ENCODE measurements around the gene PRKN.

PRKN gene

DNA sequence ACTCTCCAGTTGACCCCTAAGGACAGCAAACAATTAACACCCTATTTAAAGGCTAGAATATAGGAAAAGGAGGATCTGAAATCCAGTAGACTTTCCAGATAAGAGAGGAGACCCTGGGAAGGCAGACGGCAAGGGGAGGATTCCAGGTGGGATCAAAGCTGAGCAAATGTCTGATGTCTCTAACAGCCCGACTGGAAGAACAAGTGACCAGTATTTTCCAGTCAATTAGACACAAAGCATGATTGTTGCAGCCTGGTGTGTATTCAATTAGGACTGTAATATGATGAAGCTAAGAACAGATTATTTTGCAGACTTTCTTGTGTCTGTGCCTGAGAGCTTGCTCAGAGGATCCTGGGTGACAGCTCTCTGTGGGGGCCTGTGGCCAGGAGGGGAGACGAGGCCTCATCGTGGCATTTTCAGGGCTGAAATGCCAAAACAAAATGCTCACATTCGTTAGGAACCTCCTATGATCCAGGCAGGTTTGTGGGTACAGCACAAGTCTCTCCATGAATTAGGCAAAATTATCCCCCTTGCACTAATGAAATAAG is 981.9 kb downstream of the PRKN start:
- no peak for DNase-seq

DNA sequence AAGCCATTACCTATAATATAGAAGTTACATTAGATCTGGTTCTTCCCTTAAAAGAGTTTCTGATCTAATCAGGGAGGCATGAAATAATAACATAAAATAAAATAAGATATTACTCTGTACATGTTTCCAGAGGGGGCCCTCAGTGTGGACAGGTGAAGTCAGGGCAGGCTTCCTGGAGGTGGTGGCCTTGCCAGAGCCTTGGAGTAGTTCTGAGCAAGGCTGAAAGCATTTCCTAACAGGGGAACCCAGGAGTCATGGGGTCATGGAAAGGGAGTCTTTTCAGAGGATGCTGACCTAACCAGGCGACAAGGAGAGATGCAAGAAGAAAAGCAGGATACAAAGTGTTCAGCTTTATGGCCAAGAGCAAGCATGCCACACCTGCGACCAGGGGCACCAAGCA is 982.4 kb downstream of the PRKN start:
- no peak for DNase-seq

DNA sequence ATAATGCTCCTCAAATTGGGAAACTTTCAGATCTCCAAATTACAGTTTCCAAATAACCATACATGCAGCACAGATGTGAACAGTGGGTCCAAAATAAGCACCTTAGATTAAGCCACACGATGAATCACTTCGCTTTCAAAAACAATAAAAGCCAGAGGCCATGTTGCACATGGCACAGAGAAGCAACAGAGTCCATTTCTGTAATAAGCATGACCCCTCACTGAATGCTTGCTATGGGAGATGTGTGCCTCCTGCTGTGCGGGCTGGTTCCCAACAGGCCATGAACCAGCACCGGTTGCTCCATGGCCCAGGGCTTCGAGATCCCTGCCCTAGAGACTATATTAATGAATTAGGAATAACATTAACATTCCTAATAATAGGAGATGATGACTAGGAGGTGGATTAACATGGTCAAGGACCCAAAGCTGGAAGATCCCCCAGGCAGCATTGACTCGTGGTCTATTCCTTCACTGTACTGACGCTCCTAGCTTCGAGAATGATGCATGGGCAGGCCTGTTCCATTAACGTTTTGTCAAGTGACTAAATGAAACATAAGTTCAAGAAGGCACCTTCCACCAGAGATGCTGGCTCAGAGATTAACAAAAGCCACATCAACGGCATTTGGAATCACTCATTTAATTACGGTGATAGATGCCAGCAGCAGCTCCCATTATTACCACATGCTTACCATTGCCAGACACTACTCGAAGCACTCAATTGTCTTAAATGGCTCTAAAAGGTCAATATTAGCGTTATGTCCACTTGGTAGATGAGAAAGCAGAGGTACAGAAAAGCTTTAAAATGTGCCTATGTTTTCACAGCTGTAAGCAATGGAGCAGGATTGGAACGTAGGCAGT is 983.1 kb downstream of the PRKN start:
- DNase-seq: no peak

DNA sequence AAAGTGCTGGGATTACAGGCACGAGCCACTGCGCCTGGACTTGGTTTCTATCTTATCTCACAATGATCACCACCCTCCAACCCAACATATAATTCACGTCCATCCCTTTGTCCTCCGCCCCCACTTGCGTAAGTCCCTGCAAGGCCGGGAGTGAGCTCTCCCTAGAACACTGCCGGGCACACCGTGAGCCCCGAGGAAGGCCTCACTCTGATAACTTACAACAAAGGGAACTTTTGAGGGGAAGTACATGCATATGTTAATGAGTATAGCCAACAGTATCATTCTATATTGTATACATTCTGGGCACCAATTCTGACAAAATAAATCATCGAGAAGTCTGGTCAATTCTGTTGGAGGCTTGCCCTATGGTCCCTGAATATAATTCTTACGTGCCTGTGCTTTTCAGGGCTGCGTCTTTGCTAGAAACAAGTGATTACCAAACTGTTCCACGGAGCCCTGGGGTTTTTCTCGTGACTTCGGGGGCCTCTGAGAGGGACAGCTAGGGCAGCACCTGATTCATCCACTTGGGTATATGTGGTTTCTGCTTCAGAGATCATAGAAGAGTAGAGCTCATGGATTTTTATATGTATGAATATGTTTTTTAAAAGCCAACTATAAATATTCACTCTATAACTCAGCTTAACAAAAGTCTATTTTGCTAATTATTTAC is 983.9 kb downstream of the PRKN start:
- no peak for DNase-seq

DNA sequence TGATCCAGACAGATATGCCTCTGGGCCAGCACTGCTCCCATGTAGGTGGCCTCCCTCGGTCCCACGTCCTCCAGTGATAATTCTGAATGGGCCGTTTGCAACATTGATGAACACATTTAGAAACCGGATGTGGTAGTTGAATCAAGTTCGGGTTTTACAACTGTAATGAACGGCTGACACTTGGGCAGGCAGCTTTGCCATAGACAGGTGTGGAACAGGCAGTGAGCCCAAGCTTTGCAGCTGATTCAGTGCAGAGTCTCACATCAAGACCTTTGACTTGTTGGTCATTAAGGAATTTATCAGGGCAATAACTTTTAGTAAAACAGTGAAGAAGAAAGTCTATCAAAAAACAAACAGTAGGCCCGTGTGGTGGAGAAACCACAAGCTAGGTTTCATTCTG is 987.1 kb downstream of the PRKN start:
- peak; percentile 13 for DNase-seq

DNA sequence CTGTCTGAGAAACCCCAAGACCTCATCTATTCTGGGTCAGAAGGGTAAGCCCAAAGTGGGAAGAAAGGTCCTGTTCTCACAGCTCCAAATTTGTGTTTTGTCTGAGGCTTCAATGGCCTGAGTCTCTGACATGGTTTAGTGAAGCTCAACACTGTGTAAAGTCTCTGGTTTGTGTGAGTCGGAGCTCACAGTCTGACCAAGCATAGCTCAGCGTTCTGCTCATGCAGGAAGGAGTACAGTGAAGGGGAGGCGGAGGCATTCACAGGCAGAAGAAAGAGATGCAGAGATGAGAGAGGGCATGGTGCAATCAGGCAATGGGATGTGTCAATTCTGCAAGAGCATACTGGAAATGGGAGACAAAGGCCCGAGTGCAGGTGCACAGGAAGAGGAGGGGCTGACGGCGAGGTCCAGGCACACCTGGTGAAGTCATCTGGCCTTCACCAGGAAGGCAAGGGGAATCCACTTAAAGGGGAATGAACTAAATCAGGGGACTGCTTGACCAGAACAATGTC is 990.7 kb downstream of the PRKN start:
- peak; percentile 14 for DNase-seq

DNA sequence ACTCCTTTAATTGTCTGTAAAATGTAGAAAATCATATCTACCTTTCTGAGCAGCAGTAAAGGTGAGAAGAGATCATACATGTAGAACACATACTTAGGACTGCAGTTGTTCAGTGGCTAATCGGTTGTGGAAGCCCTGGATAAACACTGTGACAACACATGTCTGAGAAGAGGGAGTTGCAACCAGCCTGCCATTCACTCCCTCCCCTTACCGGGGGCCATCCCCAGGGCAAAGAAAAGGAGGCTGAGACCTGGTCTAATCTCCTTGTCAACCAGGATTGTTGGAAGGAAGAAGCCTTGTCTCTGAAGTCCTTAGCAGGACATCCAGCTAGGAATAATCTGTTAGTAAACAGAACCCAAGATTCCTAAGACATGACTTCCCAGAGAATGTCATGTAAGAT is 991.2 kb downstream of the PRKN start:
- DNase-seq: no peak

DNA sequence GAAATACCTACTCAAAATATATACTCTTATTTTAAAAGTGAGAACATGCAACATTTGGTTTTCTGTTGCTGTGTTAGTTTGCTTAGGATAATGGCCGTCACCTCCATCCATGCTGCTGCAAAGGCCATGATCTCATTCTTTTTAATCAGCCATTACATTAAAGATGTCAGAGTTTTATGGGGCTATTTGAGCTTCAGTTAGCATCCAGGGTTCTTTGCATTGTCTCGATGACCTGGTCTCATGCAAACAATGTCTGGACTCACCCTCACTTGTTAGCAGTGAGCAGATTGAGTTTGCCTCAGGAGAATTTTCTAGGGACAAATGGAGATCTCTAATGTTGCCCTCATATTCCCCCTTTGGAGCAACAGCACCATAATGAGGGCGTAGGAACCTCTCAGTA is 995.0 kb downstream of the PRKN start:
- DNase-seq: no peak

DNA sequence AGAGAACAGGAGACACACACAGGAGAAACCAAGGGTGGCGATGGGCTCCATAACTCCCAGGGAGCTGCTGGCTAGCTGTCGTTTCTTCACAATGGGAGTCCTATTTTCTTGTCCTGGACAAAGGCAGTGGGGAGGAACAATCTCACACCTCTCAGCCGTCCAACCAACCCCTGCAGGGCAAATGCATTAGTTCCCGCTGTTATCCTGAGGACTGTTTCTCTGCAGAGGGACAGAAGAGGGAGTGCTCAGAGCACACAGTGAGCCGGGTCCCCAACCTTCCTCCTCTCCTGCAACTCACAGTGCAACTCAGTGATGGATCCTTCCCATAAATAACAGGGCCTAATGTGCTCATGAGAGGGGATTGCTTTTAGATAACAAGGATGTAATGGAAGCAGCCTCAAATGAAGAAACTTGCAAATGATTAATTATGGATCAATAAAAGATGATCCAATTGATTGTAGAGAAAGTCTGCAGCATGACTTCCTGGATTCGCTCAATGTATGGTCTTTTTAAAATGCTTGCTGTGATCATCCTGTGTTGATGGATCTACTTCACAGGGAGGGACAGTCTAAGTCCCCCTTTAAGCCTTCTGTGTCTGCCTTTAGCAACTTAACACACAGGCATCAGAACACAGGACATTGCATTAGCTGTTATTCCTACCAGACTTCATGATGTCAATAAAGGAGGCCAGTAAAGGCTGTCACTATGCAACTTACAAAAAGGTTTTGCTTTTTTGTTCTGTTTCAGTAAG is 1000.3 kb downstream of the PRKN start:
- DNase-seq: no peak

DNA sequence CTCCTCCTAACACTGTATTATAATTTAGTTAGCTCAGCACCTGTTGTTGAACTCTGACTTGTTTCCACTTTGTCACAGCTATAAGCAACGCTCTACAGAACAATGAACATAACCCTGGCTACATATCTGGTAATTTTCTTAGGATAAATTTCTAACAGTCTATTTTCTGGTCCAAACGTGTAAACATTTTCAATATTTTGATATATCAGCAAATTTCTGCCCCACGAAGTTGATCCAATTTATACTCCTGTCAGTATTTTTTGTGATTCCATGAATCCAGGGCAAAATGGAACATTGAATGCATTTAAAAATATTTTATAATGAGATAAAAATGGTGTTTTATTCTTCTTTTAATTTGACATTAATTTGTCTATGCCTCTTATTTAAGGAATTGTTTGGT is 1005.2 kb downstream of the PRKN start:
- no peak for DNase-seq

DNA sequence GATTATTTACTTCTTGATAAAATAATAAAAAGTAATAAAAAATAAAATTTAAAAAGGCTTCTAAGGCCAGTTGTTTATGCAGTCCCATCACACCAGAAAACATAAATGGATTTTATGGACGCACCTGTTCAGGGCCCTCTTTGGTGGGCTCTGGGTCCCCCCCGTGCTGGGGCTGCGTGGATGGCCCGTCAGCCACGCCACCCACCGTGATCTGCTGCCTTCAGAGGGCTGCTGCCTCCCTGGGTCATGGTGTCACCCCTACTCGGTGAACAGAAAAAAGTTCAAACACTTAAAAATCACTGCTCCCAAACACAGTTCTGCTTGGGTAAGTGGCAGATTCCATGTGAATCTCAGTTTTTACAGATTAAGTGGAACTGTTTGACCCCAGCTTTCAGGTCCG is 1006.1 kb downstream of the PRKN start:
- DNase-seq: no peak

DNA sequence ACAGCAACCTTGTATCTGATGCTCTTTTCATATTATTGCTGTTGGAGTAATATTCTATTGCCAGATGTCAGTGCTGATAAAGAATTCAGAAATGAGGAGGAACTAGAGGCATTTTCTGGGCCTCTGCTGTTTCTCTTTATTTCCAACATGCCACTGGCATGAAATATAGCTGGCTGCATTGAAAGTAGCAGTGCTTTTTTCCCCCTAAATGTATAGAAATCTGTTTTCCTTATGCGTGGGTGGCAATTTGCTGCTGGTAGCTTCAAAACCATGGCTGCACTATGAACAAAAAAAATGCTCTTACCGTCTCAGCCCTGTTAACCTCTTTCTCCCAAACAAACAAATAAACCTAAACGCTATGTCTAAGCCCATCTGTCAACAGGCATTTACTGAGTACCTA is 1011.4 kb downstream of the PRKN start:
- no peak for DNase-seq

DNA sequence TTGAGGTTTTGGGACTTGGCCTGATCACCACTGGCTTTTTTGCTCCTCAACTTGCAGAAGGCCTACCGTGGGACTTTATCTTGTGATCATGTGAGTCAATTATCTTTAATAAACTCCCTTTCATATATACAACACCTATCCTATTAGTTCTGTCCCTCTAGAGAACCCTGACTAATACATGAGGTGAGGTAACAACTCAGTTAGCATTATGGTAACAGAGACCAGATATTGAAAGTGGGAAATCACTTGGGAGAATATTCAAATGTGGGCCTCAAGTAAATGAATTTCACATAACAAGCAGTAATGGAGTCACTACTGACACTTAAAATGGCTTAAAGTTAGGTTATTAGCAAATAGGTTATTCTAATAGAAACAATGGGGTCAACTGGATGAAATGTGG is 1015.6 kb downstream of the PRKN start:
- DNase-seq: no peak

DNA sequence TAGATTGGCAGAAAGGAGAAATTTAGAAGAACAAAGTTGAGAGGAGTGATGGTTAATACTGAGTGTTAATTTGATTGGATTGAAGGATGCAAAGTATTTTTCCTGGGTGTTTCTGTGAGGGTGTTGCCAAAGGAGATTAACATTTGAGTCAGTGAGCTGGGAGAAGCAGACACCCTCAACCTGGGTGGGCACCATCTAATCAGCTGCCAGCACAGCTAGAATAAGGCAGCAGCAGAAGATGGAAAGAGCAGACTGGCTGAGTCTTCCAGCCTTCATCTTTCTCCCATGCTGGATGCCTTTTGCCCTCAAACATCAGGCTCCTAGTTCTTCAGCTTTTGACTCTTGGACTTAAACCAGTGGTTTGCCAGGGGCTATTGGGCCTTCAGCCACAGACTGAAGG is 1016.1 kb downstream of the PRKN start:
- DNase-seq: no peak

DNA sequence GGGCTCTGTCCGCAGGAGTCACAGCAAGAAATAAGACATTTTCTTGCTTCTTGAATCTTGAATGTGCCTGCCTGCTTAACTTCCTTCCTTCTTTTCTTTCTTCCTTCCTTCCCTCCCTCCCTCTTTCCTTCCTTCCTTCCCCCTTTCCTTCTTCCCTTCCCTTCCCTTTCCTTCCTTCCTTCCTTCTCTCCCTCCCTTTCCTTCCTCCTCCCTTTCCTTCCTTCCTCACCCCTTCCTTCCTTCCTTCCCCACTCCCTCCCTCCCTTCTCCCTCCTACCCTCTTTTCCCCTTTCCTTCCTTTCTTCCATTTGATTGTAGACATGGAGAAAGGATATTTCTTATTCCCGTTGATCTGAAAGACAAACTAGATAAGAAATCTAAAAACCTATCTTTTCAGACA is 1016.9 kb downstream of the PRKN start:
- DNase-seq: no peak

DNA sequence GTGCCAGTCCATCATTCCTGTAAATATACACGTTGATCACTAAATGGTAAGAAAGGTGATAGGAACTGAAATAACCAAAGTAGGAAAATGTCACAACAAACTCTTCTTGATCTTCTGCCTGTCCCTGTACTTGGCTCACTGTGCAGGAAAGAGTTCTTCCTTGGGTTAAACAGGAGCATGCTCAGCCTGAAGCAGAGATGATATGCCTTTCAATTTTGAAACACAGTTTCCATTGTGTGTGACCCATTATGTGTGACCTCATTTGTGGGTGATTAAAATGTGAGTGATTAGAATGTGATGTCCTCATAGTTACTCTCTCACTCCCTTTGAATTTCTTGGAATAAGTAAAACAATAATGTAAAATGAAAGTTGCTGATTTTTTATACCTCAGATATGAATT is 1026.5 kb downstream of the PRKN start:
- DNase-seq: no peak

DNA sequence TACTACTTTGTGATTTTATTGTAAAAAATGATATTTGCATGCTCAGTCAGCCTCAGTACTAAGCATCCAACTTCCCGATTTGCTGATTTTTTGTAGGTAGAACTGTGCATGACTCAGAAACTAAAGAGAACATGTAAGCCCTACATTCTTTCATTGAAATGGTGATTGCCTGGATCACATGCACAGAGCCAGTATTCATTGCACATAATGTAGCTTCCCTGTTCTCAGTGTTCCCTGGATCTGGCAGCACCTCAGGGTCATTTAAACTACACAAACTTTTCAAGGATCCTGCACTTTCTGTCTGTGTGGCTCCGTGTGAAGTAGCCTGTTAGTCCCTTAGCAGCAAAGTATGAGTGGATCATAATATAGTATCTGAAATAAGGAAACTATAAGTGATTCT is 1030.8 kb downstream of the PRKN start:
- DNase-seq: no peak

DNA sequence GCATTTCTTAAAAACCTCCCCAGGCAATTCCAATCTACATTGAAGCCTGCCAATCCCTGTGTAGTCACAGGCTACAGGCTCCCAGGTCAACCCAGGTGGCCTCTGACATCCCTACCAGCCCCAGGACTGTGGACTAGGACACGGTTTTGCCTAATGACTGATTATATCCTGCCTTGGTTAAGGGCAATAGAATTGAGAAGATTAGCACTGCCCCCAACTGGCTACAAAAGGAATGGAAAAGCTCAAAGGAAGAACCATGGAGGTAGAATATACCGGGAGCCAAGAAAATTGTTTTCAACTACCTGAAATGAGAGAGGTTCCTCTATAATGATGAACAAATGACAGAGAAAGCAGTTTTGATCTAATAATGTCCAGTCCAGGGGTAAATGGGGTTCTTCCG is 1032.6 kb downstream of the PRKN start:
- peak; percentile 13 for DNase-seq

DNA sequence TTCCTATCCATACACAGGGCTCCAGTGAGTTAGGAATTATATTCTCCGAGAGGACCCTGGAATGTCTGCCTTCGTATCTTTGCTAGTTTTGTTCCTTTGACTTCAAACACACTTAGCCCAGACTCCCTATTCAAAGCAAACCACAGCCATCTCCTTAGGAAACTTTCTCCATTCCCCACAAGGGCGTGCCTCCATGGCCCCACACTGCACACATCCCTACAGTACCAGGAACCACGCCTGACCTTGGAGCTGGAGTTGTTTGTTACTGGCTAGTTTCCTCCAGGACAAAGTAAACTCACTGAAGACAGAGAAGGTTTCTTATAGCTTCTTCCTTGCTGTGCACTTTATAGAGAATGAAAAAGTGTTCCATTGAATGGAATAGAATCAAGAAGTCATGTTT is 1040.9 kb downstream of the PRKN start:
- no peak for DNase-seq

DNA sequence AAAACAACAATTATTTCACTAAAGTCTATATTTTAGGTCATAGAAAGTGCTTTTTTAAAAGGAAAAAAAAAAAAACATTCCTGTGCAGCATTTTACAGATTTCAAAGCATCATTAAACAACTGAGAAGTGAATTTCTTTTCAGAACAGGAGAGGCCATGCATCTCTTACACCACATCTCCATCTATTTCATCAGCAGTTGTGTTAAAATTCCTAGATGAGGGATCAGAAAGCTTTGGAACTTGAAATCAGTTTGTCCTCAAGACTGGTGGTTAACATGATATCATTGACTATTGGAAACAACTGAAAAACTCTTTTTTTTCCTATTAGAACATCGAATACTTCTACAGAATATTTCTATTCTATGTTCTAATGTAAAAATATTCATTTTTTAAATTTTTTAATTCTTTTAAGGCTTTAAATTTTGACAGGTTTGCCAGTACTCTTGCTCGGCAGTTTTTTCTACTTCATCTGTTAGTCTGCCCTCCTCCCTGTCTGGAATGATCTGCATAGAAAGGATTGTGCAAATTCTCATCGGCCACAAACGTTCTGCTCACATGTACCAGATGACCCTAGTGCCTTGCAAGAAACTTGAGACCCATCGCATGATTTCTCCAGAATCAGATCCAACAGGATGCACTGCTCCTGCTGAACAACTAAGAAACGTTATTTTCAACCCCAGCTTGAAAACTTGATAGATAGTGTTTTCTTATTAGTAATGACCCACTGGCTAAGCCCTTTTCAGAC is 1042.7 kb downstream of the PRKN start:
- DNase-seq: no peak

DNA sequence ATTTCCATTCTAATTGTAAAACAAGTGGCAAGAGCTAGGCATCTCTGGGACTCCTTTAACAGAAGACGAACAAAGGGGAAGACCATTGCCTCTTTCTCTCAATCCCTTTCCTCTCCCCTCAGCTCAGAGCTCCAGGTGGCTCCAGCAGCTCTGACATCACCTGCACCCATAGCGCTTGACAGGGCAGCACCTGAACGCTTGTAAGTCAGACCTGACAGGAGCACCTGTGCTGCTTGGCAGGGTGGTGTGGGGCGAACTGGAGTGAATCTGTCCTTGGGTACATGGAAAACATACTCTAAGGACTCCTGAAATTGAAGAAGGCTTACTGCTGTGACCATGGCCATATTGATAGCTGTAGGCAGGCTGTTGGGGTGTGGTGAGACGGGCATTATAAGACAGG is 1044.2 kb downstream of the PRKN start:
- peak; percentile 17 for DNase-seq

DNA sequence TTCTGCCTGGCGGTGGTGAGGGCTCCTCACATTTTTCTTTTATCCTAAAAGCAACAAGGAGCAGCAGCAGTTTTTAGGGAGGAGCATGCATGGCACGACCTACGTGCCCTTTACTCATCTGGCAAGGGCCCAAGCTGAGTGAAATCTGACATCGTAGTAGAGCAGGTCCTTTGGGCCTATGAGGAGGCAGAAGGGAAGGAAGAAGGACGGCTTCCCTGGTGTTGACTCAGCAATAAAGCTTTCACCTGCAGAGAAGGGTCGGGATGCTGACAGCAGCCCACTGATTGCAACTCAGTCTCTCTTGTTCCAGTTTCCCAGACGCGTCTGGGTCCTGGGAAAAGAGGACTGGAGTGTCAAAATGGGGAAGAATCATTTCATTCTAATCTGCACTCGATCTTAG is 1044.6 kb downstream of the PRKN start:
- DNase-seq: peak; percentile 26

All from RPMI8226 (cell line).